Mesothelial cell of epicardium (in vitro differentiated cells): ENCODE measurements around the gene RGS8. TPM values are rescaled to one million over a fixed set of nuclear protein-coding genes. Genes with fewer than 3 reads are reported as not detected.

Experiments used
- DNase-seq, 2 experiments: peaks; one replicate each; pipeline ENCODE4 v3.0.0; 2021; ENCODE audit warnings: low spot score in 2 of 2; ENCODE audit not compliant: unreplicated experiment in 2 of 2
- H3K27ac Mint-ChIP-seq: 2 replicates; pipeline ENCODE4 v1.8.0; 2021; ENCODE audit warnings: mixed read lengths
- H3K27me3 Mint-ChIP-seq: 2 replicates; pipeline ENCODE4 v1.8.0; 2021; ENCODE audit warnings: low read depth, mixed read lengths
- H3K36me3 Mint-ChIP-seq: 2 replicates; pipeline ENCODE4 v1.8.0; 2021; ENCODE audit warnings: mixed read lengths
- H3K4me1 Mint-ChIP-seq: 2 replicates; pipeline ENCODE4 v1.8.0; 2021; ENCODE audit warnings: mixed read lengths
- H3K4me3 Mint-ChIP-seq: 2 replicates; pipeline ENCODE4 v1.8.0; 2021; ENCODE audit warnings: mild to moderate bottlenecking, moderate library complexity, mixed read lengths
- H3K9me3 Mint-ChIP-seq: 2 replicates; pipeline ENCODE4 v1.8.0; 2021; ENCODE audit warnings: mixed read lengths
- total RNA-seq: library from RNA; stranded (reverse); gene quantifications from 3 replicates; pipeline ENCODE4 v1.2.1, GENCODE V29; 2021
- TF ChIP-seq, protein P1 (sequence below): fragments of 200-600 bp; sonication (generic); IDR thresholded peaks from one replicate; pipeline ENCODE4 v1.5.0; 2021; ENCODE audit warnings: antibody characterized with exemption; ENCODE audit not compliant: unreplicated experiment

The RGS8 gene
- total RNA-seq, 1 donor from 2014 or later, result not detected

DNA sequence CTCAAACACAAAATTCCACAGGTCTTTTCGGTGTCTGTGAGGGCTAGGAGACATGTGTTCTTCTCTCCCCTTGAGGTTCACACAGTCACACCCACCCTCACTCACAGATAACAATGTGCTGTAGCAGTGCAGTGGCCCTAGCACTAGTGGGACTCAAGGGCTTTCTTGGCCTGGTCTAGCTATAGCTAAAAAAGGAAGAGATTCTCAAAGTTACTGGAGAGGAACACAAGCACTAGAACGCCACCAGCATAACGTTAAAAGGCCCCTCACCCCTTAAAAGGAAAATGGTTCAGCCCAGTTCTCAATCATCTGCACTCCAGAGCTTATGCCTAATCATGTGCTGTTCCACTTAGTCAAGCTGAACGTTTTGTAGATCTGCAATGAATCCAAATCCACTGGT lies 39.5 kb downstream of the RGS8 start:
- no peak for DNase-seq
- H3K27ac Mint-ChIP-seq, result no peak overlapping the region
- H3K9me3 Mint-ChIP-seq, result no peaks in the 10 kb centered on the region
- H3K36me3 Mint-ChIP-seq, result no peaks in the 10 kb centered on the region
- peaks cover 19% of the 10 kb centered on the region for H3K4me1 Mint-ChIP-seq
- no peak overlapping the region for H3K4me3 Mint-ChIP-seq
- no peaks in the 10 kb centered on the region for H3K27me3 Mint-ChIP-seq
- TF ChIP-seq, protein P1, sequence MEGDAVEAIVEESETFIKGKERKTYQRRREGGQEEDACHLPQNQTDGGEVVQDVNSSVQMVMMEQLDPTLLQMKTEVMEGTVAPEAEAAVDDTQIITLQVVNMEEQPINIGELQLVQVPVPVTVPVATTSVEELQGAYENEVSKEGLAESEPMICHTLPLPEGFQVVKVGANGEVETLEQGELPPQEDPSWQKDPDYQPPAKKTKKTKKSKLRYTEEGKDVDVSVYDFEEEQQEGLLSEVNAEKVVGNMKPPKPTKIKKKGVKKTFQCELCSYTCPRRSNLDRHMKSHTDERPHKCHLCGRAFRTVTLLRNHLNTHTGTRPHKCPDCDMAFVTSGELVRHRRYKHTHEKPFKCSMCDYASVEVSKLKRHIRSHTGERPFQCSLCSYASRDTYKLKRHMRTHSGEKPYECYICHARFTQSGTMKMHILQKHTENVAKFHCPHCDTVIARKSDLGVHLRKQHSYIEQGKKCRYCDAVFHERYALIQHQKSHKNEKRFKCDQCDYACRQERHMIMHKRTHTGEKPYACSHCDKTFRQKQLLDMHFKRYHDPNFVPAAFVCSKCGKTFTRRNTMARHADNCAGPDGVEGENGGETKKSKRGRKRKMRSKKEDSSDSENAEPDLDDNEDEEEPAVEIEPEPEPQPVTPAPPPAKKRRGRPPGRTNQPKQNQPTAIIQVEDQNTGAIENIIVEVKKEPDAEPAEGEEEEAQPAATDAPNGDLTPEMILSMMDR, result no peak

DNA sequence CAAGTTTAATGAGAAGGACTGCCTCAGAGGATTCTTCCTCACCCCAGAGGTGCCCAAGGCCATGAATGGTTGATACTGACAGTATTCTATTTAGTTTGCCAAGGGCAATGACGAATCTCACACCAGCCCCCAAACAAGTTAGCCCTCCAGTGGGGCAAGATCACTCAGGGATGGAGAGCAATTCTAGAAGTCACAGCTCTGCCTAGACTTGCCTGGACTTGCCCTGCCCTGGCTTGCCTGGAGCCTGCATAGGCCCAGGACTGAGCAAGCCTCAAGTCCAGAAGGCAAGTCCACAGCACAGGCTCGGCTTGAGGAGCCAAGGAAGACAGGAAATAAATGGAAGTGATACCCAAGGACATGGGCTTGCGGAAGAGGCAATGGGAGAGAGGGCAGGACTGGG lies 40.7 kb downstream of the RGS8 start:
- TF ChIP-seq, protein P1, result no peak
- H3K27me3 Mint-ChIP-seq, result no peaks in the 10 kb centered on the region
- no peak overlapping the region for H3K4me3 Mint-ChIP-seq
- no peak for DNase-seq
- no peaks in the 10 kb centered on the region for H3K9me3 Mint-ChIP-seq
- H3K27ac Mint-ChIP-seq, result no peak overlapping the region
- H3K4me1 Mint-ChIP-seq, result peaks cover 19% of the 10 kb centered on the region
- H3K36me3 Mint-ChIP-seq, result no peaks in the 10 kb centered on the region

DNA sequence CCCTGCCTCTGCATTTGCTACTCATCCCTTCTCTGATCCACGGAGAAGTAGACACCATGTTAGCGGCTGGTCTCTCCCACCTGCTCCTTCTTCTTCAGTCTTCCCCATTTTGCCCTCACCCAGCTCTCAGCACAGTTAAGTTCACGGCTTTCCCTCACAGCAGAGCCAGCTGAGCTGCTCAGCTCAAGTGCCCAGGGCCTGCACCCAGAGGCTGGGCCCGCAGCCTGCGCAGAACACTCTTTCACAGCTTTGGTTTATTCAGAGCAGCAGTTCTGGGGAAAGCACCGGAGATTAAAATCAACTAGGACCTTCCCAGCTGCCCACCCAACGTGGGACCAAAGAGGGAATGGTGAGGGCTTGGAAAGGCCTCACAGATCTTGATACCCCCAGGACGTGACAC lies 41.9 kb downstream of the RGS8 start:
- no peaks in the 10 kb centered on the region for H3K36me3 Mint-ChIP-seq
- no peaks in the 10 kb centered on the region for H3K27me3 Mint-ChIP-seq
- no peak overlapping the region for H3K4me3 Mint-ChIP-seq
- H3K9me3 Mint-ChIP-seq, result no peaks in the 10 kb centered on the region
- DNase-seq, result no peak
- H3K27ac Mint-ChIP-seq, result no peak overlapping the region
- H3K4me1 Mint-ChIP-seq, result peaks cover 19% of the 10 kb centered on the region
- TF ChIP-seq, protein P1, result no peak

DNA sequence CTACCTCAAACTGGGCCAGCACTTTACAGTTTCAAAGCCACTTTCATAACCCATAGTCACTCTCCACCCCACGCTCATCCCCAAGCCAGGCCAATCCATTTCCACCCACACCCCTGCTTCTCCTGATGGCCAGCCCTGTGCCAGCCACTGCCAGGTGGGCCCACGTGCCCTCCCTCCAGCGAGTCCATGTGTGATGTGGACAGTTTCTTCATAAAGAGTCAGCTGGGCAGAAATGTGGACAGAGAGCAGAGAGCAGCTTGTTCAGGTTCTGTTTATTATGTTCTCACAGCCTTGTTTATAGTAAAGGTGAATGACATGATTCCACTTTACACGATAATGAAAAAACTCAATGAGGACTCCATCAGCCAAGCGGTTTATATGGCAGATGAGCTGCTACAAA lies 42.8 kb downstream of the RGS8 start:
- no peak overlapping the region for H3K4me3 Mint-ChIP-seq
- no peak for DNase-seq
- no peaks in the 10 kb centered on the region for H3K27me3 Mint-ChIP-seq
- no peaks in the 10 kb centered on the region for H3K36me3 Mint-ChIP-seq
- peaks cover 19% of the 10 kb centered on the region for H3K4me1 Mint-ChIP-seq
- TF ChIP-seq, protein P1, result no peak
- H3K9me3 Mint-ChIP-seq, result no peaks in the 10 kb centered on the region
- no peak overlapping the region for H3K27ac Mint-ChIP-seq

DNA sequence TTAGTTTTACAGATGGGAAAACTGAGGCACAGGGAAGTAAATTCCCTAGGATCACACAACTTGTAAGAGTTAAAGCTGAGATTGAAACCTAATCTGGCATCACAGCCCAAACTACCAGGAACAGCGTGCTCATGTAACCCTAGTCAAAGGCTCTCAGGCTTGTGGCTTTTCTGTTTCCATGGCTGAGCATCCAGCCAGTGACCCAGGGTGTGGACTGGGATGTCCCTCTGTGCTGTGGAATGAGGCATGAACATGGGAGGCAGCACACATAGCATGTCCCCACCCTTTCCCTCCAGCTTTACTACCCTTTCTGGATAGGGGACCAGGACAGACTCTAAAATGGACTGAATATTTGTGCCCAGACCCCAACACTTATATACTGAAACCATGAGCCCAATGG lies 45.1 kb downstream of the RGS8 start:
- DNase-seq, result no peak
- H3K9me3 Mint-ChIP-seq, result no peaks in the 10 kb centered on the region
- no peak overlapping the region for H3K27ac Mint-ChIP-seq
- no peaks in the 10 kb centered on the region for H3K36me3 Mint-ChIP-seq
- no peak overlapping the region for H3K4me3 Mint-ChIP-seq
- peaks cover 9% of the 10 kb centered on the region for H3K4me1 Mint-ChIP-seq
- TF ChIP-seq, protein P1, result no peak
- H3K27me3 Mint-ChIP-seq, result no peaks in the 10 kb centered on the region

DNA sequence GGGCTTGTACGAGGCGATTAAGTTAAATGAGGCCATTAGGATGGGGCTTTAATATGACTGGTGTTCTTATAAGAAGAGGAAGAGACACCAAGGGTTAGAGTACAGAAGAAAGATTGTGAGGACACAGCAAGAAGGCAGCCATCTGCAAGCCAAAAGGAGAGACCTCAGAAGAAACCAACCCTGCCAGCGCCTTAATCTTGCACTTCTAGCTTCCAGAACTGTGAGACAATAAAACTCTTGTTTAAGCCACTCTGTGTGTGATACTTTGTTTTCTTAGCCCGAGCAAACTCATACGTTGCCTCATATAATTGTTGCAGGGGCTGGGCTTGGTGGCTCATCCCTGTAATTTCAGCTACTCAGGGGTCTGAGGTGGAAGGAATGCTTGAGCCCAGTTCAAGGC lies 46.6 kb downstream of the RGS8 start:
- DNase-seq, result no peak
- Mint-ChIP-seq H3K27ac (no peak overlapping the region), H3K4me1 (peaks cover 4% of the 10 kb centered on the region), H3K27me3 (no peaks in the 10 kb centered on the region), H3K36me3 (no peaks in the 10 kb centered on the region), H3K9me3 (no peaks in the 10 kb centered on the region), H3K4me3 (no peak overlapping the region)
- TF ChIP-seq, protein P1, result no peak
